ENCODE results near the gene CAMK1D. TPM values are rescaled to one million over a fixed set of nuclear protein-coding genes. Genes with fewer than 3 reads are reported as not detected.

Gene CAMK1D
- total RNA-seq, 2 experiments from 2014 or later: 28.8 to 35.3 TPM

DNA sequence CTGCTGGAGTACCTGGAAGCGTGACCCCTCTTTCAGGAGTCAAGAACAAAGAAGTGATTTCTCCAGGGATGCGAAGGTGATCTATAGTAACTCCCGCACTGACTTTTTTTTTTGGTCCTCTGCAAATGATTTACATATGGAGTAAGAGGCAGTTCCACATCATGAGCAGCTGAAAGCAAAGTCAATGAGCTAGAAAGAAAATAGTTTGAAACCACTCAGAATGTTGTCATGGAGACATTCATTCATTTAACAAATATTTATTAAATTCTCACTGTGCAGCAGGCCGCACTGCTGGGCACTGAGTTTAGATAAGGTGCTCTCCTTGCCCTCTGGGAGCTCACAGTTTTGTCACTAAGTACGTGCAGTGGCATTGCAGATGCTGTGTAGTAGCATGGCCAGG is 206.7 kb downstream of the CAMK1D start:
- no peaks in the 10 kb centered on the region for H3K4me1 ChIP-seq (ENCODE audit: insufficient read depth, low read length)
- no peaks in the 10 kb centered on the region for H3K27me3 ChIP-seq (ENCODE audit: control insufficient read depth in 1 of 2, insufficient read depth in 2 of 2, low read length in 2 of 2)
- intact Hi-C loops (cut with DNase I, micrococcal nuclease): no loop called here
- H3K4me3 Mint-ChIP-seq: no peak overlapping the region
- no peaks in the 10 kb centered on the region for H3K27me3 Mint-ChIP-seq
- peaks cover 51% of the 10 kb centered on the region for H3K36me3 Mint-ChIP-seq (ENCODE audit: low read depth)
- ATAC-seq (ENCODE audit: poor library complexity) (no peak), DNase-seq (no peak)
- H3K27ac Mint-ChIP-seq: no peak overlapping the region
- H3K4me3 ChIP-seq (ENCODE audit: low read length): no peak overlapping the region
- no peak overlapping the region for H3K27ac ChIP-seq (ENCODE audit: low read depth in 1 of 2, low read length in 2 of 2)
- ChIA-PET CTCF (no interaction called here), POLR2A (no interaction called here)
- no peak for TF ChIP-seq CTCF (IDR thresholded peaks at IDR 0.05)
- H3K36me3 ChIP-seq (ENCODE audit: insufficient read depth, low read length): peaks cover 14% of the 10 kb centered on the region
- no peaks in the 10 kb centered on the region for H3K9me3 Mint-ChIP-seq
- no peaks in the 10 kb centered on the region for H3K9me3 ChIP-seq (ENCODE audit: control insufficient read depth in 1 of 2, insufficient read depth in 1 of 2, low read length in 2 of 2)
- peaks cover 10% of the 10 kb centered on the region for H3K4me1 Mint-ChIP-seq (ENCODE audit: low read depth)

DNA sequence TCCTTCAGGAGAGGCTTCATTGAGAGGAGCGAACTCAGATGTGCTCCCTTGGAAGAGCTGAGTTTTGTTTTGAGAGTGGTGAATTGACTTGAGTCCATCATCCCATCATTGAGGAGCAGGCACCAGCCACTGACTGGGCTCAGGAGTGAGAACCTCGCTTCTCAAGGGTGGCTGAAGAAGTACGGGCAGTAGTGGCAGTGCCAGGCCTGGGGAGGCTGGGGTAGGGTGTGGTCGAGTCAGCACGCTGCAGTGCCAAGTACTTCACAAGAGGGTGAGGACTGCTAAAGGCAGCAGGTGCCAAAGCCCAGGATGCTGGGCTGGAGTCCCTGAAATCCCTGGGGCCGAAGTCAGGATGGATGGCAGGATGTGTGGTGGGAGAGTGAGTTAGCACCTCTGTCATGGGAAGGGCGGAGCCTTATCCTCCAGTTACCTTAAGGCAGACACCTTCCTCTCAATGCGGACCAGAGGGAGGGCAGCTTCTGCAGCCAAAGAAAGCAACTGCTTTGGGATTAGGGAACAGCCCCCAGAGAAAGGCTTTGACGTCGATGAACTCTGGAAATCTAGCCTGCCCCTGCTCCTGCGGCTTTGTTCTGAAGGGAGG is 210.3 kb downstream of the CAMK1D start:
- no peaks in the 10 kb centered on the region for H3K27me3 ChIP-seq (ENCODE audit: control insufficient read depth in 1 of 2, insufficient read depth in 2 of 2, low read length in 2 of 2)
- peaks cover 43% of the 10 kb centered on the region for H3K4me1 Mint-ChIP-seq (ENCODE audit: low read depth)
- ChIA-PET CTCF (no interaction called here), POLR2A (no interaction called here)
- intact Hi-C loops (cut with DNase I, micrococcal nuclease): no loop called here
- no peak for TF ChIP-seq CTCF (IDR thresholded peaks at IDR 0.05)
- no peaks in the 10 kb centered on the region for H3K4me1 ChIP-seq (ENCODE audit: insufficient read depth, low read length)
- H3K27ac ChIP-seq (ENCODE audit: low read depth in 1 of 2, low read length in 2 of 2): no peak overlapping the region
- H3K27ac Mint-ChIP-seq: no peak overlapping the region
- no peaks in the 10 kb centered on the region for H3K9me3 Mint-ChIP-seq
- no peaks in the 10 kb centered on the region for H3K27me3 Mint-ChIP-seq
- H3K36me3 ChIP-seq (ENCODE audit: insufficient read depth, low read length): peaks cover 6% of the 10 kb centered on the region
- H3K4me3 Mint-ChIP-seq: no peak overlapping the region
- ATAC-seq (ENCODE audit: poor library complexity): no peak
- H3K4me3 ChIP-seq (ENCODE audit: low read length): no peak overlapping the region
- no peak for DNase-seq
- no peaks in the 10 kb centered on the region for H3K9me3 ChIP-seq (ENCODE audit: control insufficient read depth in 1 of 2, insufficient read depth in 1 of 2, low read length in 2 of 2)
- H3K36me3 Mint-ChIP-seq (ENCODE audit: low read depth): peaks cover 53% of the 10 kb centered on the region

GRCh38 chr10:12561307-12561706 is 212.0 kb downstream of the CAMK1D start:
- Histone ChIP-seq H3K27me3 (ENCODE audit: control insufficient read depth in 1 of 2, insufficient read depth in 2 of 2, low read length in 2 of 2) (no peaks in the 10 kb centered on the region), H3K4me3 (ENCODE audit: low read length) (no peak overlapping the region), H3K9me3 (ENCODE audit: control insufficient read depth in 1 of 2, insufficient read depth in 1 of 2, low read length in 2 of 2) (no peaks in the 10 kb centered on the region), H3K36me3 (ENCODE audit: insufficient read depth, low read length) (no peaks in the 10 kb centered on the region), H3K4me1 (ENCODE audit: insufficient read depth, low read length) (no peaks in the 10 kb centered on the region), H3K27ac (ENCODE audit: low read depth in 1 of 2, low read length in 2 of 2) (no peak overlapping the region)
- H3K9me3 Mint-ChIP-seq: no peaks in the 10 kb centered on the region
- ChIA-PET POLR2A (no interaction called here), CTCF (no interaction called here)
- H3K4me3 Mint-ChIP-seq: no peak overlapping the region
- H3K27ac Mint-ChIP-seq: peak overlapping the region; percentile 46
- ATAC-seq (ENCODE audit: poor library complexity): no peak
- intact Hi-C loops (cut with DNase I, micrococcal nuclease): no loop called here
- peaks cover 37% of the 10 kb centered on the region for H3K36me3 Mint-ChIP-seq (ENCODE audit: low read depth)
- peaks cover 54% of the 10 kb centered on the region for H3K4me1 Mint-ChIP-seq (ENCODE audit: low read depth)
- H3K27me3 Mint-ChIP-seq: no peaks in the 10 kb centered on the region
- DNase-seq: no peak
- no peak for TF ChIP-seq CTCF (IDR thresholded peaks at IDR 0.05)

Measured in CD4-positive, alpha-beta T cell (primary cell).